Ovary (tissue), 3 donors: ENCODE results near the gene PYM1.

Experiments
- EP300 ChIP-seq: sonication (generic); formaldehyde crosslinking; IDR thresholded peaks from one replicate; pipeline ENCODE4 v1.6.1; 2017; ENCODE audit warnings: antibody characterized with exemption
- POLR2A ChIP-seq: fragments of 450-650 bp; IDR thresholded peaks from one replicate; pipeline ENCODE4 v1.6.1; 2017; ENCODE audit warnings: antibody characterized with exemption, mild to moderate bottlenecking, moderate library complexity
- TF ChIP-seq, protein P1 (sequence below), 3 donors: fragments of 450-650 bp in 2 of 3; fragments of 200-600 bp in 1 of 3; IDR thresholded peaks; one replicate each; pipeline versions ENCODE4 v1.5.1 to v1.8.0; 2016 to 2022; ENCODE audit warnings: antibody characterized with exemption in 3 of 3, mild to moderate bottlenecking in 1 of 3
- donor health status: DM: no; HTN: no; CAD: no.

DNA sequence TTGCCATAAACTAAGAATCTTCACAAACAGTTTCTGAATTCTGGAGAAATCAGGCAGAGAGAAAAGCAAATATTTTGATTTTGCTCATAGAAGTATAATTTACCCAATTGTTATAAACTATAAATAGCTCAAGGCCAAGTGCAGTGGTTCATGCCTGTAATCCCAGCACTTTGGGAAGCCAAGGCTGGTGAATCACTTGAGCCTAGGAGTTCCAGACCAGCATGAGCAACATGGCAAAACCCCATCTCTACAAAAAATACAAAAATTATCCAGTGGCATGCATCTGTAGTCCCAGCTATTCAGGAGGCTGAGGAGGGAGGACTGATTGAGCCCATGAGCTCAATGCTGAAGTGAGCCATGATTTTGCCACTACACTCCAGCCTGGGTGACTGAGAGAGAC lies 65.4 kb downstream of the PYM1 start:
- TF ChIP-seq, protein P1, sequence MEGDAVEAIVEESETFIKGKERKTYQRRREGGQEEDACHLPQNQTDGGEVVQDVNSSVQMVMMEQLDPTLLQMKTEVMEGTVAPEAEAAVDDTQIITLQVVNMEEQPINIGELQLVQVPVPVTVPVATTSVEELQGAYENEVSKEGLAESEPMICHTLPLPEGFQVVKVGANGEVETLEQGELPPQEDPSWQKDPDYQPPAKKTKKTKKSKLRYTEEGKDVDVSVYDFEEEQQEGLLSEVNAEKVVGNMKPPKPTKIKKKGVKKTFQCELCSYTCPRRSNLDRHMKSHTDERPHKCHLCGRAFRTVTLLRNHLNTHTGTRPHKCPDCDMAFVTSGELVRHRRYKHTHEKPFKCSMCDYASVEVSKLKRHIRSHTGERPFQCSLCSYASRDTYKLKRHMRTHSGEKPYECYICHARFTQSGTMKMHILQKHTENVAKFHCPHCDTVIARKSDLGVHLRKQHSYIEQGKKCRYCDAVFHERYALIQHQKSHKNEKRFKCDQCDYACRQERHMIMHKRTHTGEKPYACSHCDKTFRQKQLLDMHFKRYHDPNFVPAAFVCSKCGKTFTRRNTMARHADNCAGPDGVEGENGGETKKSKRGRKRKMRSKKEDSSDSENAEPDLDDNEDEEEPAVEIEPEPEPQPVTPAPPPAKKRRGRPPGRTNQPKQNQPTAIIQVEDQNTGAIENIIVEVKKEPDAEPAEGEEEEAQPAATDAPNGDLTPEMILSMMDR (IDR thresholded peaks at IDR 0.05) = no peak
- TF ChIP-seq POLR2A (no peak), EP300 (no peak)
